WTC11 (cell line): ENCODE data around the gene PPIH. TPM values are rescaled to one million over a fixed set of nuclear protein-coding genes. Genes with fewer than 3 reads are reported as not detected.

Experiments
- ATAC-seq: fragments of 200-7000 bp; cut with Tn5 transposase; 2 replicates; pipeline ENCODE4 v1.10.0; 2021; ENCODE audit warnings: mild to moderate bottlenecking, moderate library complexity
- CTCF ChIA-PET: fragments of 300-600 bp; sonication (Branson Sonifier 250); formaldehyde crosslinking; loops from one replicate; lab custom pipeline; 2021; ENCODE audit warnings: antibody characterized with exemption; lab: Charles Lee
- POLR2A ChIA-PET: fragments of 350-600 bp; sonication (Branson Sonifier 250); formaldehyde crosslinking; loops from one replicate; lab custom pipeline; 2021; ENCODE audit warnings: antibody characterized with exemption; lab: Charles Lee
- DNase-seq: peaks from one replicate; pipeline ENCODE4 v3.0.0; 2021; ENCODE audit warnings: low spot score
- H3K27ac Mint-ChIP-seq: 2 replicates; pipeline ENCODE4 v1.8.0; 2021; ENCODE audit warnings: mixed read lengths
- H3K27me3 Mint-ChIP-seq: 2 replicates; pipeline ENCODE4 v1.8.0; 2021; ENCODE audit warnings: low read depth, mild to moderate bottlenecking, moderate library complexity, mixed read lengths
- H3K36me3 Mint-ChIP-seq: 2 replicates; pipeline ENCODE4 v1.8.0; 2021; ENCODE audit warnings: mixed read lengths
- H3K4me1 Mint-ChIP-seq: 2 replicates; pipeline ENCODE4 v1.8.0; 2022; ENCODE audit warnings: mixed read lengths
- H3K4me3 Mint-ChIP-seq: 2 replicates; pipeline ENCODE4 v1.8.0; 2021; ENCODE audit warnings: mild to moderate bottlenecking, moderate library complexity, mixed read lengths
- H3K9me3 Mint-ChIP-seq: 2 replicates; pipeline ENCODE4 v1.8.0; 2021; ENCODE audit warnings: mixed read lengths
- GABPB1 ChIP-seq: sonication (generic); formaldehyde crosslinking; IDR thresholded peaks from 2 replicates; pipeline ENCODE4 v1.8.1; 2023; ENCODE audit warnings: mild to moderate bottlenecking, missing genetic modification reagents
- GTF2I ChIP-seq: fragments of 250-450 bp; sonication (Bioruptor Pico); conservative IDR thresholded peaks from 2 replicates; pipeline ENCODE4 v1.4.0; 2021; ENCODE audit warnings: mild to moderate bottlenecking
- JAZF1 ChIP-seq: fragments of 250-450 bp; sonication (Bioruptor Pico); IDR thresholded peaks from 2 replicates; pipeline ENCODE4 v1.9.0; 2021; ENCODE audit warnings: moderate library complexity, mild to moderate bottlenecking, inconsistent platforms
- KAT7 ChIP-seq: sonication (generic); formaldehyde crosslinking; IDR thresholded peaks from 2 replicates; pipeline ENCODE4 v1.8.1; 2023; ENCODE audit warnings: missing genetic modification reagents, mild to moderate bottlenecking, borderline replicate concordance
- MYBL2 ChIP-seq: sonication (generic); formaldehyde crosslinking; IDR thresholded peaks from 2 replicates; pipeline ENCODE4 v1.8.1; 2023; ENCODE audit warnings: mild to moderate bottlenecking, moderate library complexity, missing genetic modification reagents
- NFYB ChIP-seq: sonication (generic); formaldehyde crosslinking; conservative IDR thresholded peaks from 2 replicates; pipeline ENCODE4 v1.8.0; 2022; ENCODE audit warnings: low read depth, missing genetic modification reagents
- NR2C2 ChIP-seq: sonication (generic); formaldehyde crosslinking; IDR thresholded peaks from 2 replicates; pipeline ENCODE4 v1.8.0; 2022; ENCODE audit warnings: mild to moderate bottlenecking, missing genetic modification reagents
- TCF7 ChIP-seq: sonication (generic); formaldehyde crosslinking; IDR thresholded peaks from 2 replicates; pipeline ENCODE4 v1.8.0; 2022; ENCODE audit warnings: mild to moderate bottlenecking, low read depth, missing genetic modification reagents, moderate library complexity
- TP53 ChIP-seq: sonication (generic); formaldehyde crosslinking; IDR thresholded peaks from 2 replicates; pipeline ENCODE4 v1.8.1; 2023; ENCODE audit warnings: mild to moderate bottlenecking, missing genetic modification reagents
- total RNA-seq: library from RNA; stranded (reverse); gene quantifications from 3 replicates; pipeline ENCODE4 v1.2.3, GENCODE V29; 2021
- TF ChIP-seq, protein P1 (sequence below): sonication (generic); formaldehyde crosslinking; IDR thresholded peaks from 2 replicates; pipeline ENCODE4 v1.8.0; 2022; ENCODE audit warnings: missing genetic modification reagents
- TF ChIP-seq, protein P2 (sequence below): sonication (generic); formaldehyde crosslinking; IDR thresholded peaks from 2 replicates; pipeline ENCODE4 v1.8.0; 2022; ENCODE audit warnings: mild to moderate bottlenecking, missing genetic modification reagents
- TF ChIP-seq, protein P3 (sequence below): sonication (generic); formaldehyde crosslinking; IDR thresholded peaks from 2 replicates; pipeline ENCODE4 v1.8.1; 2022; ENCODE audit warnings: mild to moderate bottlenecking, moderate library complexity, missing genetic modification reagents
- TF ChIP-seq, protein P4 (sequence below): sonication (generic); formaldehyde crosslinking; IDR thresholded peaks from 2 replicates; pipeline ENCODE4 v1.8.1; 2023; ENCODE audit warnings: mild to moderate bottlenecking, missing genetic modification reagents, moderate library complexity
- TF ChIP-seq, protein P5 (sequence below): fragments of 250-450 bp; sonication (Bioruptor Pico); IDR thresholded peaks from 2 replicates; pipeline ENCODE4 v1.9.0; 2021; ENCODE audit warnings: moderate library complexity, mild to moderate bottlenecking, inconsistent platforms, borderline replicate concordance
- TF ChIP-seq, protein P6 (sequence below): fragments of 250-450 bp; sonication (Bioruptor Pico); IDR thresholded peaks from 2 replicates; pipeline ENCODE4 v2.1.2; 2022; ENCODE audit warnings: mild to moderate bottlenecking, moderate library complexity
- TF ChIP-seq, protein P7 (sequence below): sonication (generic); formaldehyde crosslinking; IDR thresholded peaks from 2 replicates; pipeline ENCODE4 v1.8.0; 2023; ENCODE audit warnings: missing genetic modification reagents, mild to moderate bottlenecking, borderline replicate concordance
- TF ChIP-seq, protein P8 (sequence below): fragments of 250-450 bp; sonication (Bioruptor Pico); IDR thresholded peaks from 2 replicates; pipeline ENCODE4 v1.9.0; 2021; ENCODE audit warnings: mild to moderate bottlenecking

The PPIH gene
- total RNA-seq, 1 experiment from 2014 or later: 69.3 TPM

DNA sequence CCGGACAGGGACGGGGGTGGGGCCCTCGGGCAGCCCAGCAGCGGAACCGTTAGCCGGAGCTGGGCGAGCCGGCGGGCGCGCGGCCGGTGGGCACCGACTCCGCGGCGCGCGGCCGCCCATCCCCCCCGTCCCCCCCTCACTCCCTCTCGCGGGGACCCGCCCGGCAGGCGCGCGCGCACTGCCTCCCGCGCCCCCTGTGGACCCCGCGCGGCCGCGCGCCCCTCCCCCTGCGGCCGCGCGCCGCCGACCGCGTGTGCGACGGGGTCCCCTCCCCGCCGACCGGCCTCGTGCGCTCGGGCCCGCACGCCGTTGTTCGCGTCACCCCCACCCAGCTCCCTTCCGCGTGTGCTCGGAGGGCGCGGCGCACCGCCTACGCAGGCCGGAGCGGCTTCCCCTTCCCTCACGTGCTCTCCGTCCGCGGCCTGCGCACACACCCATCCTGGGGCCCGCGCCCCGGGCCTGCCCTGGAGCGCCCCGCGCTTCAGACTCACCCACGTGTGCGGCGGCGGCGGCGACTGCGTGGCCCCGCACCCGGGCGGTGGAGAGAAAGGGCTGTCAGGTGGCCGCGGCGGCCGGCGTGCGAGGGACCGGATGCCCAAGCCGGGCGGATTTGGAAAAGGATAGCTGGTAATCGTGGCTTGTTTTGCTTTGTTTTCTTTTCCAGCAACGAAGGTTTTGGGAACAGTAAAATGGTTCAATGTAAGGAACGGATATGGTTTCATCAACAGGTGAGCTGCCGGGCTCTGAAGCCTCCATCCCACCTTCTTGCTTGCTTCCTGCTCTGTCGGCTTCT is 24.7 kb downstream of the PPIH start (continued):
- TF ChIP-seq, protein P1, sequence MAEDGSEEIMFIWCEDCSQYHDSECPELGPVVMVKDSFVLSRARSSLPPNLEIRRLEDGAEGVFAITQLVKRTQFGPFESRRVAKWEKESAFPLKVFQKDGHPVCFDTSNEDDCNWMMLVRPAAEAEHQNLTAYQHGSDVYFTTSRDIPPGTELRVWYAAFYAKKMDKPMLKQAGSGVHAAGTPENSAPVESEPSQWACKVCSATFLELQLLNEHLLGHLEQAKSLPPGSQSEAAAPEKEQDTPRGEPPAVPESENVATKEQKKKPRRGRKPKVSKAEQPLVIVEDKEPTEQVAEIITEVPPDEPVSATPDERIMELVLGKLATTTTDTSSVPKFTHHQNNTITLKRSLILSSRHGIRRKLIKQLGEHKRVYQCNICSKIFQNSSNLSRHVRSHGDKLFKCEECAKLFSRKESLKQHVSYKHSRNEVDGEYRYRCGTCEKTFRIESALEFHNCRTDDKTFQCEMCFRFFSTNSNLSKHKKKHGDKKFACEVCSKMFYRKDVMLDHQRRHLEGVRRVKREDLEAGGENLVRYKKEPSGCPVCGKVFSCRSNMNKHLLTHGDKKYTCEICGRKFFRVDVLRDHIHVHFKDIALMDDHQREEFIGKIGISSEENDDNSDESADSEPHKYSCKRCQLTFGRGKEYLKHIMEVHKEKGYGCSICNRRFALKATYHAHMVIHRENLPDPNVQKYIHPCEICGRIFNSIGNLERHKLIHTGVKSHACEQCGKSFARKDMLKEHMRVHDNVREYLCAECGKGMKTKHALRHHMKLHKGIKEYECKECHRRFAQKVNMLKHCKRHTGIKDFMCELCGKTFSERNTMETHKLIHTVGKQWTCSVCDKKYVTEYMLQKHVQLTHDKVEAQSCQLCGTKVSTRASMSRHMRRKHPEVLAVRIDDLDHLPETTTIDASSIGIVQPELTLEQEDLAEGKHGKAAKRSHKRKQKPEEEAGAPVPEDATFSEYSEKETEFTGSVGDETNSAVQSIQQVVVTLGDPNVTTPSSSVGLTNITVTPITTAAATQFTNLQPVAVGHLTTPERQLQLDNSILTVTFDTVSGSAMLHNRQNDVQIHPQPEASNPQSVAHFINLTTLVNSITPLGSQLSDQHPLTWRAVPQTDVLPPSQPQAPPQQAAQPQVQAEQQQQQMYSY (CRISPR knock-in tag): no peak
- TF ChIP-seq, protein P2, sequence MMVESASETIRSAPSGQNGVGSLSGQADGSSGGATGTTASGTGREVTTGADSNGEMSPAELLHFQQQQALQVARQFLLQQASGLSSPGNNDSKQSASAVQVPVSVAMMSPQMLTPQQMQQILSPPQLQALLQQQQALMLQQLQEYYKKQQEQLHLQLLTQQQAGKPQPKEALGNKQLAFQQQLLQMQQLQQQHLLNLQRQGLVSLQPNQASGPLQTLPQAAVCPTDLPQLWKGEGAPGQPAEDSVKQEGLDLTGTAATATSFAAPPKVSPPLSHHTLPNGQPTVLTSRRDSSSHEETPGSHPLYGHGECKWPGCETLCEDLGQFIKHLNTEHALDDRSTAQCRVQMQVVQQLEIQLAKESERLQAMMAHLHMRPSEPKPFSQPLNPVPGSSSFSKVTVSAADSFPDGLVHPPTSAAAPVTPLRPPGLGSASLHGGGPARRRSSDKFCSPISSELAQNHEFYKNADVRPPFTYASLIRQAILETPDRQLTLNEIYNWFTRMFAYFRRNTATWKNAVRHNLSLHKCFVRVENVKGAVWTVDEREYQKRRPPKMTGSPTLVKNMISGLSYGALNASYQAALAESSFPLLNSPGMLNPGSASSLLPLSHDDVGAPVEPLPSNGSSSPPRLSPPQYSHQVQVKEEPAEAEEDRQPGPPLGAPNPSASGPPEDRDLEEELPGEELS (CRISPR knock-in tag): no peak
- TF ChIP-seq, protein P3, sequence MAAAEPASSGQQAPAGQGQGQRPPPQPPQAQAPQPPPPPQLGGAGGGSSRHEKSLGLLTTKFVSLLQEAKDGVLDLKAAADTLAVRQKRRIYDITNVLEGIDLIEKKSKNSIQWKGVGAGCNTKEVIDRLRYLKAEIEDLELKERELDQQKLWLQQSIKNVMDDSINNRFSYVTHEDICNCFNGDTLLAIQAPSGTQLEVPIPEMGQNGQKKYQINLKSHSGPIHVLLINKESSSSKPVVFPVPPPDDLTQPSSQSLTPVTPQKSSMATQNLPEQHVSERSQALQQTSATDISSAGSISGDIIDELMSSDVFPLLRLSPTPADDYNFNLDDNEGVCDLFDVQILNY: no peak
- TF ChIP-seq KAT7 (CRISPR knock-in tag) (0 out of 2 replicates have a peak, but pooled peaks have one; percentile 91), GABPB1 (0 out of 2 replicates have a peak, but pooled peaks have one; percentile 7), NFYB (CRISPR knock-in tag) (no peak; the same call in 1 of the 2 replicates)
- TF ChIP-seq, protein P4, sequence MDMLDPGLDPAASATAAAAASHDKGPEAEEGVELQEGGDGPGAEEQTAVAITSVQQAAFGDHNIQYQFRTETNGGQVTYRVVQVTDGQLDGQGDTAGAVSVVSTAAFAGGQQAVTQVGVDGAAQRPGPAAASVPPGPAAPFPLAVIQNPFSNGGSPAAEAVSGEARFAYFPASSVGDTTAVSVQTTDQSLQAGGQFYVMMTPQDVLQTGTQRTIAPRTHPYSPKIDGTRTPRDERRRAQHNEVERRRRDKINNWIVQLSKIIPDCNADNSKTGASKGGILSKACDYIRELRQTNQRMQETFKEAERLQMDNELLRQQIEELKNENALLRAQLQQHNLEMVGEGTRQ (CRISPR knock-in tag): peak; percentile 63
- TF ChIP-seq, protein P5, sequence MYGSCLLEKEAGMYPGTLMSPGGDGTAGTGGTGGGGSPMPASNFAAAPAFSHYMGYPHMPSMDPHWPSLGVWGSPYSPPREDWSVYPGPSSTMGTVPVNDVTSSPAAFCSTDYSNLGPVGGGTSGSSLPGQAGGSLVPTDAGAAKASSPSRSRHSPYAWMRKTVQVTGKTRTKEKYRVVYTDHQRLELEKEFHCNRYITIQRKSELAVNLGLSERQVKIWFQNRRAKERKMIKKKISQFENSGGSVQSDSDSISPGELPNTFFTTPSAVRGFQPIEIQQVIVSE (CRISPR knock-in tag): no peak

DNA sequence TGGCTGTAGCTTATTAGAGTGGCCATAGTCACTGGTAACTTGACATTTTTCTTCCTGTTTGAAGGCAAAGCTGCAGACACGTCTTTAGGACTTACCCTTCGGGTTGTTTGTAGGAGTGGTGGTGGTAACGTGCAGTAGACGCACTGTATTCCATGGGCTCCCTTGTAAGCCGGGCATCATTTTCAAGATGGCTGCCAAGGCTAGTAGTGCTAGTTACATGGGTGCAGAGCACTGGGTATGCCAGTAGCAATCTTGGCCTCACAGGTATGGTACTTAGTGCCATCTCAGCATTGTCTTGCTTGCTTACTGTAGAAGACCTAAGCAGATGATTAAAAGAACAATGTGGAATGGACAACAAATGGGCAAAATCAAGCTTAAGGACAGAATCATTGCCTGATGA is 25.9 kb downstream of the PPIH start:
- peaks cover 34% of the 10 kb centered on the region for H3K36me3 Mint-ChIP-seq
- H3K27me3 Mint-ChIP-seq: no peaks in the 10 kb centered on the region; the same call in 1 of the 2 replicates
- POLR2A ChIA-PET: interaction anchor here (2.8 kb wide), 1 partner anchor 26 kb away, joined by 13 read pairs; the partner anchor contains the start of gene PPIH
- peak overlapping the region; percentile 19 for H3K27ac Mint-ChIP-seq
- H3K9me3 Mint-ChIP-seq: no peaks in the 10 kb centered on the region
- CTCF ChIA-PET: interaction anchor here (0.6 to 3.1 kb wide), 3 partner anchors 26 to 63 kb away, joined by 3 to 9 read pairs (median 3); partner anchors contain the start of gene PPIH
- no peak for ATAC-seq
- peaks cover 63% of the 10 kb centered on the region for H3K4me1 Mint-ChIP-seq
- H3K4me3 Mint-ChIP-seq: peak overlapping the region; percentile 97
- DNase-seq: no peak
- TF ChIP-seq JAZF1 (CRISPR knock-in tag) (no peak), NR2C2 (CRISPR knock-in tag) (no peak), NFYB (CRISPR knock-in tag) (no peak), TP53 (CRISPR knock-in tag) (no peak), GTF2I (CRISPR knock-in tag) (no peak), MYBL2 (CRISPR knock-in tag) (no peak), TCF7 (no peak)
- TF ChIP-seq, protein P6, sequence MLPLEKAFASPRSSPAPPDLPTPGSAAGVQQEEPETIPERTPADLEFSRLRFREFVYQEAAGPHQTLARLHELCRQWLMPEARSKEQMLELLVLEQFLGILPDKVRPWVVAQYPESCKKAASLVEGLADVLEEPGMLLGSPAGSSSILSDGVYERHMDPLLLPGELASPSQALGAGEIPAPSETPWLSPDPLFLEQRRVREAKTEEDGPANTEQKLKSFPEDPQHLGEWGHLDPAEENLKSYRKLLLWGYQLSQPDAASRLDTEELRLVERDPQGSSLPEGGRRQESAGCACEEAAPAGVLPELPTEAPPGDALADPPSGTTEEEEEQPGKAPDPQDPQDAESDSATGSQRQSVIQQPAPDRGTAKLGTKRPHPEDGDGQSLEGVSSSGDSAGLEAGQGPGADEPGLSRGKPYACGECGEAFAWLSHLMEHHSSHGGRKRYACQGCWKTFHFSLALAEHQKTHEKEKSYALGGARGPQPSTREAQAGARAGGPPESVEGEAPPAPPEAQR (CRISPR knock-in tag): no peak
- TF ChIP-seq, protein P7, sequence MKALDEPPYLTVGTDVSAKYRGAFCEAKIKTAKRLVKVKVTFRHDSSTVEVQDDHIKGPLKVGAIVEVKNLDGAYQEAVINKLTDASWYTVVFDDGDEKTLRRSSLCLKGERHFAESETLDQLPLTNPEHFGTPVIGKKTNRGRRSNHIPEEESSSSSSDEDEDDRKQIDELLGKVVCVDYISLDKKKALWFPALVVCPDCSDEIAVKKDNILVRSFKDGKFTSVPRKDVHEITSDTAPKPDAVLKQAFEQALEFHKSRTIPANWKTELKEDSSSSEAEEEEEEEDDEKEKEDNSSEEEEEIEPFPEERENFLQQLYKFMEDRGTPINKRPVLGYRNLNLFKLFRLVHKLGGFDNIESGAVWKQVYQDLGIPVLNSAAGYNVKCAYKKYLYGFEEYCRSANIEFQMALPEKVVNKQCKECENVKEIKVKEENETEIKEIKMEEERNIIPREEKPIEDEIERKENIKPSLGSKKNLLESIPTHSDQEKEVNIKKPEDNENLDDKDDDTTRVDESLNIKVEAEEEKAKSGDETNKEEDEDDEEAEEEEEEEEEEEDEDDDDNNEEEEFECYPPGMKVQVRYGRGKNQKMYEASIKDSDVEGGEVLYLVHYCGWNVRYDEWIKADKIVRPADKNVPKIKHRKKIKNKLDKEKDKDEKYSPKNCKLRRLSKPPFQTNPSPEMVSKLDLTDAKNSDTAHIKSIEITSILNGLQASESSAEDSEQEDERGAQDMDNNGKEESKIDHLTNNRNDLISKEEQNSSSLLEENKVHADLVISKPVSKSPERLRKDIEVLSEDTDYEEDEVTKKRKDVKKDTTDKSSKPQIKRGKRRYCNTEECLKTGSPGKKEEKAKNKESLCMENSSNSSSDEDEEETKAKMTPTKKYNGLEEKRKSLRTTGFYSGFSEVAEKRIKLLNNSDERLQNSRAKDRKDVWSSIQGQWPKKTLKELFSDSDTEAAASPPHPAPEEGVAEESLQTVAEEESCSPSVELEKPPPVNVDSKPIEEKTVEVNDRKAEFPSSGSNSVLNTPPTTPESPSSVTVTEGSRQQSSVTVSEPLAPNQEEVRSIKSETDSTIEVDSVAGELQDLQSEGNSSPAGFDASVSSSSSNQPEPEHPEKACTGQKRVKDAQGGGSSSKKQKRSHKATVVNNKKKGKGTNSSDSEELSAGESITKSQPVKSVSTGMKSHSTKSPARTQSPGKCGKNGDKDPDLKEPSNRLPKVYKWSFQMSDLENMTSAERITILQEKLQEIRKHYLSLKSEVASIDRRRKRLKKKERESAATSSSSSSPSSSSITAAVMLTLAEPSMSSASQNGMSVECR: no peak
- TF ChIP-seq, protein P8, sequence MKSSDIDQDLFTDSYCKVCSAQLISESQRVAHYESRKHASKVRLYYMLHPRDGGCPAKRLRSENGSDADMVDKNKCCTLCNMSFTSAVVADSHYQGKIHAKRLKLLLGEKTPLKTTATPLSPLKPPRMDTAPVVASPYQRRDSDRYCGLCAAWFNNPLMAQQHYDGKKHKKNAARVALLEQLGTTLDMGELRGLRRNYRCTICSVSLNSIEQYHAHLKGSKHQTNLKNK: no peak
